ENCODE measurements around the gene ZNF391.

GRCh38 chr6:27383481-27383880, 5.1 kb upstream of the ZNF391 start:
- TF ChIP-seq POLR2AphosphoS5 (IDR thresholded peaks at IDR 0.05) (no peak), CTCF (IDR thresholded peaks at IDR 0.05) (no peak), EP300 (IDR thresholded peaks at IDR 0.05) (no peak), POLR2A (IDR thresholded peaks at IDR 0.05; ENCODE audit: low read depth) (no peak)
